Activated CD4-positive, alpha-beta T cell treated with anti-CD3 and anti-CD28 coated beads, Interleukin-2, amount 50 U/mL, for 1 hour (primary cell): ENCODE data around the gene LSM3.

Experiments
- DNase-seq: peaks from one replicate; pipeline ENCODE4 v3.0.0-alpha.2; 2020

LSM3 gene

DNA sequence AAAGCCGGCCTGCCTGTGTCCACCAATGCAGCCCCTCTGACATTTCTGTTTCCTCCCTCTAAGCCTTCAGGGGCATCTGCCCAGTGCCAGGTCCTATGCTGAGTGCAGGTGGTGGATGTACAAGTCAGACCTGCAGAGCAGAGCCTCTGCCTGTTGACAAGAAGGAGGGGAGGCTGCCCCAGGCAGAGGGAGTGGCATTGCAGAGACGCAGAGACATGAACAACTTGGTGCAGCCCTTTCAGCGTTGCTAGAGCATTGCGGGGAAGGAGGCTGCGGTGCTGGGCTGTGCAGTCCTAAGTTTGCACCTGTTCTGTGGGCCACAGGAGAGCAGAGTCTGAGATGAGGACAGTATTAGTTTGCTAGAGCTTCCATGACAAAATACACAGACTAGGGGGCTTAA is 65.2 kb downstream of the LSM3 start:
- no peak for DNase-seq

DNA sequence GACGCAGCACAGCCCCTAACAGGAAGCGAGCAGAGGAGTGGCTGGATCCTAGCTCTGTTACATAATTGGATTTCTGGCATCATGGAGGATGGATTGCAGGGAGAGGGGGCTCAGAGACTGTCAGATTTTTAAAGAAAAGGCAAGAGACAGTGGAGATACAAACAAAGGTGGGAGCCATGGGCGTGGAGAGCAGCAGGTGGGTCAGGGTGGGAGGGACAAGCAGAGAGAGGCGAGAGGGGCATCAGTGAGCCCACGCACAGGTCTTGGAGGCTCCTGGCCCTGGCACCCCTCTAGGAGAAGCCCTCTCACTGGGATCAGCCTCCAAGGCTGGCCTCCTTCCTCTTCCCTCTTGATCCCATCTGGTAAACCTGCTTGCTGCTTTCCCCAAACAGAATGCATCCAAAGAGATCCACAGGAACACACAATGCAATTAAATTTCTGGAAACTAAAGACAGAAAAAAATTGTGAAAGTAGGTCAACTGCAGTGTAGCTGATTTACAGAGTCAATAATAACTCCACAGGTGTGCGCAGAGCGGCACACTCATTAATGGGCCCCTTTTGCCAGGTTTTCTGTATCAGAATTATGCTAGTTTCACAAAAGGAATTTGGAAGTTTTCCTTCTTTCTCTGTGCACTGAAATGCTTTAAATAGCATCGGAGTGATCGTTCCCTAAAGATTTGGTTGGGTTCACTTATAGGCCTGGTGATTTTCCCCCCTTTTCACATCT is 66.1 kb downstream of the LSM3 start:
- no peak for DNase-seq

DNA sequence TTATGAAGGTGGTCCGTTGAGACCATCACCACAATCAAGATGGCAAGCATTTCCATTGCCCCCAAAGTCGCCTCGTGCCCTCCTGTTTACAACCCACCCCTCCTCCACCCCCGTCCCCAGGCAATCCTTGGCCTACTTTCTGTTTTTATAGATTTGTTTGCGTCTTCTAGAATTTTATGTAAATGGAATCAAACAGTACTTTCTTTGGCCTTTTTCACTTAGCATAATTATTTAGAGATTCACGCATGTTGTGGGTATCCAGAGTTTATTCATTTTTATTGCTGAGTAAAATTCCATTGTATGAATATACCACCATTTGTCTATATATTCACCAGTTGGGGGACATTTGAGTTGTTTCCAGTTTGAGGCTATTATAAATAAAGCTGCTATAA is 66.6 kb downstream of the LSM3 start:
- DNase-seq, result no peak

DNA sequence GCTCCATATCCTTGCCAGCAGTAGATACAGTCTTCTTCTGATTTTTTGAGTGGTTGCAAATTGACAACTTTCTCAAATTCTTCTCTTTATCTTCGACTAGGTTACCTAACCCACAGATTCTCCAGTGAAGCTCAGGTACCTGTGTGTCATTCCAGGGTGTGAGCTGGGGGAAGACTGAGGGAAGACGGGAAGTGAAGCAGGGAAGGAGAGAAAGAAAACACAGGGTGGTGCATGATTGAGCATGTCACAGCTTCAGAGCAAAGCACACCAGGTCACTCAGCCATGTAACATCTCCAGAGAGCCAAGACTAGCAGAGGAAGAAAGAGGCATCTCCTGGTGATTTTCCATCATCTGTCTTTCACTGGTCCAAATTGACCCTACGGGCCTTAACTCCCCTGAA is 67.2 kb downstream of the LSM3 start:
- no peak for DNase-seq

DNA sequence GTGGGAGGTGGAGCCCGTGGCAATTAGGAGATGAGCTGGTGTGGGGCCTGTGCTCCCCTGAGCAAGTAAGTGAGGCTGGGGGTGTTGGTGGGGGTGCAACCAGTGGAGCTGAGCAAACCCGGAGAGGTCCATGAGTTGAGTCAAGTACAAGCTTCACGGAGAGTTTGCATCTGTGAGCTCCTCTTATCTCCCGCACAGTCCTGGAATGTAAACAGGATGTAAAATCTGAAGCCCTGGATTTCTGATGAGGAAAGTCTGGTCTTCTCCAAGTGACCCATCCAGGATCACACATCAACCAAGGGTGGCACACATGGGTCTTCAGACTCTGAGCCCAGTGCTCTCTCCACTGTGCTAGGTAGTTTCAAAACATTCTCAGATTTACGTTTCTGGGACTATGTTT is 67.8 kb downstream of the LSM3 start:
- no peak for DNase-seq

DNA sequence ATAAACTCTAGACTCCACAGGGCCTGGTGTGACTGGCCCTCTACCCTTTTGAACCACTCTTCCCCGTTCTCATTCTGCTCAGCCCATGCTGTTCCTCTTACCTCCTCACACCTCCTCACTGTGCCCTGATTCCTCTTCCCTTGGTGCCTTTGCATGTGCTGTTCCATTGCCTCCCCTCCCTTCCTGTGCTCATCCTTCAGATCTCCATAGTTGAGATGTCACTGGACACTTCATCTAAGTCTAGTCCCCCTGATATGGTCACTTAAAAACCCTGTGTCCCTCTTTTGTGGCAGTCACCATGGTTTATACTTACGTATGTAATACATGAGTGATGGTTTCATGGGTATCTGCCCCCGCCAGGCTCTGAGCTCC is 69.8 kb downstream of the LSM3 start:
- DNase-seq, result no peak

DNA sequence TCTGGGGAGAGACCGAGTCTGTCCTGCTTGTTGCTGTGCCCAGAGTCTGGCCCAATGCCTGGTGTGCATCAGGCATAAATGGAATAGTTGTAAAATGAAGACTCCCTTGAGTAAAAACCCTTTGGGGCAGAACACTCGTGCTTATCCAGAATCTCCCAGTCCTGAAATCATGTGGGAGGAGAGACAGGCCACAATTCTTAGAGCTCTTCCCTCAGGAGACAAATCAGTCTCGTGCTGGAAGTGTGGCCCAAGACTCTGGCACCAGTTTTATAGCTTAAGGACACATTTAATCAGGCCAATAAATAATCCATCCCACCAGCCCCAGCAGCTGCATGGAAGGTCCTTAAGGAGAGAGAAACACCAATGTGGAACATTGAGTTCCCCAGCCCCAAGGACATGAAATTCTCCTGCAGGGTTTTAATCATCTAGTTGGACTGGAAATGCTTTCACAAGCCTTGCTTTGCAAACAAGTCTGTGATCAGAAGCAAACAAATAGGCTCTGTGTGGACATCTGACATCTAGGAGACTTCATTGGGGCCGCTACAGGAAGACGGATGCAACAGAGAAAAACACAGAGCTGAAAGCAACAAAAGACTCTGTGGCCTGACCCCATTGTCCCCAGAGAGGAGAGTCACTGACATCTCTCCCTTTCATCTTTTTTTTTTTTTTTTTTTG is 70.4 kb downstream of the LSM3 start:
- DNase-seq, result no peak
